HG03521 (cell line): Measurements from ENCODE around the gene LAGE3.

Source experiments
- ATAC-seq: cut with Tn5 transposase; IDR thresholded peaks from one replicate; pipeline ENCODE4 v1.9.1; 2021; ENCODE audit warnings: mild to moderate bottlenecking, moderate library complexity; ENCODE audit not compliant: unreplicated experiment

Gene LAGE3

GRCh38 chrX:154436374-154436982 is 42.6 kb downstream of the LAGE3 start:
- peak; percentile 41 for ATAC-seq

- no peak for ATAC-seq
These were observed 43.8 kb downstream of the LAGE3 start for GRCh38 chrX:154435171-154435733.

- ATAC-seq = no peak
These were observed 44.5 kb downstream of the LAGE3 start for GRCh38 chrX:154434394-154435168.

GRCh38 chrX:154433605-154434004 is 45.5 kb downstream of the LAGE3 start:
- ATAC-seq = no peak

GRCh38 chrX:154432210-154432609 is 46.9 kb downstream of the LAGE3 start:
- no peak for ATAC-seq

- ATAC-seq = no peak
These were observed 47.7 kb downstream of the LAGE3 start for GRCh38 chrX:154431341-154431740.

GRCh38 chrX:154430916-154431315 is 48.2 kb downstream of the LAGE3 start:
- no peak for ATAC-seq

GRCh38 chrX:154430479-154430878 is 48.6 kb downstream of the LAGE3 start:
- ATAC-seq = no peak

- ATAC-seq = no peak
These were observed 49.4 kb downstream of the LAGE3 start for GRCh38 chrX:154429711-154430110.

- peak; percentile 99 for ATAC-seq
These were observed 50.6 kb downstream of the LAGE3 start, which contains the start of gene ATP6AP1 for GRCh38 chrX:154428176-154429171. Gene ATP6AP1 (plus strand): TSS chrX:154428677. CDS start chrX:154428693, 16 bp downstream.
